NOMO-1 treated with DMSO at 0.1 percent for 48 hours (cell line): Measurements from ENCODE around the gene VWDE.

ENCODE experiments used
- DNase-seq: peaks from one replicate; lab custom pipeline; 2025; ENCODE audit not compliant: unreplicated experiment; lab: John Stamatoyannopoulos, UW

VWDE gene

GRCh38 chr7:12291870-12292269 lies 111.8 kb downstream of the VWDE start:
- no peak for DNase-seq

GRCh38 chr7:12290761-12291160 lies 112.9 kb downstream of the VWDE start:
- DNase-seq: no peak

- no peak for DNase-seq
Observed at GRCh38 chr7:12289996-12290395, 113.7 kb downstream of the VWDE start.

GRCh38 chr7:12287901-12288300 lies 115.8 kb downstream of the VWDE start:
- no peak for DNase-seq

GRCh38 chr7:12281038-12281437 lies 122.6 kb downstream of the VWDE start:
- no peak for DNase-seq
